Measurements from ENCODE around the gene KAT7. TPM values are rescaled to one million over a fixed set of nuclear protein-coding genes. Genes with fewer than 3 reads are reported as not detected.

KAT7 gene
- total RNA-seq: 10 to 100 TPM; 41.9 to 42.3 TPM
- long read RNA-seq, full-length matches to known transcripts: 10 of 17 reads
- long read RNA-seq, partial matches to known transcripts: 6 of 17 reads
- long read RNA-seq, other reads (novel, unspliced or antisense): 1 of 17 reads

- intact Hi-C loops (cut with DNase I, micrococcal nuclease): no loop called here
- ATAC-seq (peak; percentile 93), DNase-seq (peak; percentile 97 to 99)
These were observed at the start of gene KAT7 for GRCh38 chr17:49788478-49789242. KAT7 (plus strand) TSS chr17:49788681; CDS start chr17:49788835, 154 bp downstream.

- ATAC-seq (peak; percentile 65), DNase-seq (peak; percentile 71 to 85)
- intact Hi-C loops (cut with DNase I, micrococcal nuclease): no loop called here
These were observed 48.7 kb upstream of the KAT7 start for GRCh38 chr17:49739641-49740271.

GRCh38 chr17:49741009-49741691, 47.3 kb upstream of the KAT7 start:
- intact Hi-C loops (cut with DNase I, micrococcal nuclease): no loop called here
- no peak for ATAC-seq

GRCh38 chr17:49741692-49742076, 46.8 kb upstream of the KAT7 start:
- ATAC-seq (no peak), DNase-seq (no peak)
- intact Hi-C loops (cut with DNase I, micrococcal nuclease): no loop called here

More at GRCh38 chr17:49741009-49741691, 47.3 kb upstream of the KAT7 start:
- no peak for DNase-seq

GRCh38 chr17:49742166-49742638, 46.3 kb upstream of the KAT7 start:
- no peak for ATAC-seq
- intact Hi-C loops (cut with DNase I, micrococcal nuclease): no loop called here
- no peak for DNase-seq

GRCh38 chr17:49745175-49746139, 43.0 kb upstream of the KAT7 start:
- no peak for ATAC-seq
- intact Hi-C loops (cut with DNase I, micrococcal nuclease): no loop called here
- no peak for DNase-seq

GRCh38 chr17:49746791-49747490, 41.5 kb upstream of the KAT7 start:
- no peak for ATAC-seq
- intact Hi-C loops (cut with DNase I, micrococcal nuclease): no loop called here
- DNase-seq: no peak

- DNase-seq (no peak), ATAC-seq (no peak)
- intact Hi-C loops (cut with DNase I, micrococcal nuclease): no loop called here
These were observed 40.8 kb upstream of the KAT7 start for GRCh38 chr17:49747632-49748031.

- ATAC-seq: no peak
- intact Hi-C loops (cut with DNase I, micrococcal nuclease): no loop called here
- DNase-seq: no peak
These were observed 40.3 kb upstream of the KAT7 start for GRCh38 chr17:49748223-49748622.

- peak; percentile 37 for ATAC-seq
- intact Hi-C loops (cut with DNase I, micrococcal nuclease): no loop called here
- DNase-seq: peak; percentile 21 to 32
These were observed 39.7 kb upstream of the KAT7 start for GRCh38 chr17:49748791-49749190.

- ATAC-seq (no peak), DNase-seq (no peak)
- intact Hi-C loops (cut with DNase I, micrococcal nuclease): no loop called here
These were observed 38.8 kb upstream of the KAT7 start for GRCh38 chr17:49749730-49750129.

- ATAC-seq (no peak), DNase-seq (no peak)
- intact Hi-C loops (cut with DNase I, micrococcal nuclease): no loop called here
These were observed 36.0 kb upstream of the KAT7 start for GRCh38 chr17:49752508-49752907.

GRCh38 chr17:49753959-49754391, 34.5 kb upstream of the KAT7 start:
- no peak for DNase-seq
- intact Hi-C loops (cut with DNase I, micrococcal nuclease): no loop called here
- ATAC-seq: no peak

- intact Hi-C loops (cut with DNase I, micrococcal nuclease): no loop called here
- DNase-seq (no peak), ATAC-seq (no peak)
These were observed 32.7 kb upstream of the KAT7 start for GRCh38 chr17:49755663-49756283.

GRCh38 chr17:49756323-49757150, 31.9 kb upstream of the KAT7 start:
- ATAC-seq: no peak
- intact Hi-C loops (cut with DNase I, micrococcal nuclease): no loop called here
- DNase-seq: no peak

GRCh38 chr17:49757151-49757777, 31.2 kb upstream of the KAT7 start:
- intact Hi-C loops (cut with DNase I, micrococcal nuclease): no loop called here
- no peak for DNase-seq
- ATAC-seq: no peak
